Parathyroid adenoma (tissue), 2 donors: Measurements from ENCODE around the gene SCGB3A1.

Experiments used
- H2AFZ ChIP-seq: fragments of 300-600 bp; sonication (generic); one replicate; pipeline ENCODE4 v1.7.0; 2017; ENCODE audit warnings: antibody characterized with exemption, mild to moderate bottlenecking
- H3K27ac ChIP-seq: fragments of 300-600 bp; sonication (generic); one replicate; pipeline ENCODE4 v1.7.0; 2017
- H3K27me3 ChIP-seq: fragments of 300-600 bp; sonication (generic); one replicate; pipeline ENCODE4 v1.7.0; 2017; ENCODE audit warnings: low read length; ENCODE audit not compliant: control insufficient read depth, insufficient read depth
- H3K36me3 ChIP-seq: fragments of 300-600 bp; sonication (generic); one replicate; pipeline ENCODE4 v1.7.0; 2017; ENCODE audit warnings: low read length; ENCODE audit not compliant: control insufficient read depth, insufficient read depth
- H3K4me1 ChIP-seq: fragments of 300-600 bp; sonication (generic); one replicate; pipeline ENCODE4 v1.7.0; 2017; ENCODE audit warnings: control low read depth
- H3K4me2 ChIP-seq: fragments of 300-600 bp; sonication (generic); one replicate; pipeline ENCODE4 v1.7.0; 2017; ENCODE audit warnings: low read length
- H3K4me3 ChIP-seq: fragments of 300-600 bp; sonication (generic); one replicate; pipeline ENCODE4 v1.7.0; 2017; ENCODE audit warnings: low read depth, low read length
- H3K79me2 ChIP-seq: fragments of 300-600 bp; sonication (generic); one replicate; pipeline ENCODE4 v1.7.0; 2017; ENCODE audit warnings: control low read depth
- H3K9ac ChIP-seq: fragments of 300-600 bp; sonication (generic); one replicate; pipeline ENCODE4 v1.7.0; 2017; ENCODE audit warnings: mild to moderate bottlenecking
- H3K9me3 ChIP-seq: fragments of 300-600 bp; sonication (generic); one replicate; pipeline ENCODE4 v1.7.0; 2017; ENCODE audit warnings: low read length; ENCODE audit not compliant: control insufficient read depth
- CTCF ChIP-seq: fragments of 300-600 bp; sonication (generic); IDR thresholded peaks from one replicate; pipeline ENCODE4 v1.7.0; 2017; ENCODE audit warnings: antibody characterized with exemption, mild to moderate bottlenecking
- donor health status: primary hyperparathyroidism.

Gene SCGB3A1

DNA sequence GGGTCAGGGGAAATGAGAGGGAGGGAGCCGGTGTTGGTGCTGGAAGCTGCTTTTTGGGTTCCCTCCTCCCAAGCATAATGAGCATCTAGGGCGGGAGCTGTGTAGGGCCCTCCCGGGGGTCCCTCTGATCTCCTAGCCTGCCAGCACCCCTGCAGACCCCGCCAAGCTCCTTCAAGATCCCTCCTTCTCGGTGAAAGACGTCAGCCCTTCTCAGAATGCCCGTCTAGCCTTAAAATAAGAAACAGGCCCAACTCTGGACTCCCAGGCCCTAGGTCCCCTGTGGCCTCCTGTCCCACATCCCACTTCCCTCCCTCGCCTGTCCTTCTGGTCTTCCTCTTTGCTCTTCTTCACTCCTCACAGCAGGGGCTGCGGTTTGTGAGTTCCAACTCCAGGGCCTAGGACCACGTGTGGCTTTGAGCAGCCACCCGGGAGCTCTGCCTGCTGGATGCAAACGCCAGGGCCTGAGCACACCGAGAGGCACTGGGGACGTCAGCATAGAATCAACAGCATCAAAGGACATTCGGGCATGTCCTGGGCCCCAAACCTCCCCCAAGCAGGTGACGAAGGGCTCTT is 8.8 kb upstream of the SCGB3A1 start:
- TF ChIP-seq CTCF, result no peak
- H3K4me2 ChIP-seq, result no peak overlapping the region
- H3K9me3 ChIP-seq, result no peaks in the 10 kb centered on the region
- no peak overlapping the region for H3K4me3 ChIP-seq
- H3K4me1 ChIP-seq, result no peaks in the 10 kb centered on the region
- H2AFZ ChIP-seq, result no peak overlapping the region
- no peak overlapping the region for H3K27ac ChIP-seq
- H3K27me3 ChIP-seq, result no peaks in the 10 kb centered on the region
- no peaks in the 10 kb centered on the region for H3K79me2 ChIP-seq
- H3K9ac ChIP-seq, result no peak overlapping the region
- no peaks in the 10 kb centered on the region for H3K36me3 ChIP-seq

- Histone ChIP-seq H3K27me3 (no peaks in the 10 kb centered on the region), H3K4me2 (no peak overlapping the region), H3K4me3 (no peak overlapping the region), H3K27ac (no peak overlapping the region), H3K4me1 (no peaks in the 10 kb centered on the region), H3K79me2 (no peaks in the 10 kb centered on the region), H3K36me3 (no peaks in the 10 kb centered on the region), H2AFZ (no peak overlapping the region), H3K9me3 (no peaks in the 10 kb centered on the region), H3K9ac (no peak overlapping the region)
- no peak for TF ChIP-seq CTCF
These were observed 8.3 kb upstream of the SCGB3A1 start for GRCh38 chr5:180599590-180599914.

DNA sequence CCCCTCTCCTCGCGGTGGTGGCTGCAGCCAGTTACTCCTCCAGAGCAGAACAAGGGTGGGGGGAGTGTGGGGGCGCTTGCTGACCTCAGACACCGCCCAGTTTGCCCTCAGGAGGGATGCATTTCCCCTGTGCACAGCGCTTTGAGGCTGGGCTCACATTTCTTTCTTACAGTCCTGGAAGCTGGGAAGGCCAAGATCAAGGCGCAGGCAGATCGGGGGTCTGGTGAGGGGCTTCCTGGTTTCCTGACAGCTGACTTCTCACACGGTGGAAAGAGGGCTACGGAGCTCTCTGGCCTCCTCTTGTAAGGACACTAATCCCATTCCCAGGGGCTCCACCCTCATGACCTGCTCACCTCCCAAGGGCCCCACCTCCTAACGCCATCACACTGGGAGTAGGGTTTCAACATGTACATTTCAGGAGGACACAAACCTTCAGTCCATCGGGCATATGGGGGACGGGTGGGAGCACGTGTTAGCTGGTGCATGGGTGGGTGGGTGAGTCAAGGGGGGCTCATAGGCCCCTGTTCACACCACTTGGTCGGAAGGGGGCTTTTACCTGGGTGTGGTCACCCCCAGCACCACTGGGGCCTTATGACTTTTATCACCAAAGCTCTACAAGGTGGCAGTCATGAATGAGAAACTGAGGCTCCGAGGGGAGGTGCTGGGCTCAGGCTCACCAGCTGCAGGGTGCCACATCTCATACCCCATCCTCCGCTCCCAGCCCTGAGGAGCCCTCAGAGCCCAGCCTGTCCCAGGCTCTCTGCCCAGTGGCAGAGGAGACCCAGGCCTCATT is 7.7 kb upstream of the SCGB3A1 start:
- Histone ChIP-seq H3K27me3 (no peaks in the 10 kb centered on the region), H3K9ac (no peak overlapping the region)
- no peak for TF ChIP-seq CTCF

GRCh38 chr5:180598316-180598701 is 7.0 kb upstream of the SCGB3A1 start:
- Histone ChIP-seq H2AFZ (no peak overlapping the region), H3K36me3 (no peaks in the 10 kb centered on the region), H3K9me3 (no peaks in the 10 kb centered on the region), H3K27me3 (no peaks in the 10 kb centered on the region), H3K4me3 (no peak overlapping the region), H3K27ac (no peak overlapping the region), H3K4me1 (no peaks in the 10 kb centered on the region), H3K4me2 (no peak overlapping the region), H3K9ac (no peak overlapping the region), H3K79me2 (no peaks in the 10 kb centered on the region)
- no peak for TF ChIP-seq CTCF

More for the DNA sequence above, 7.7 kb upstream of the SCGB3A1 start:
- H3K4me2 ChIP-seq, result no peak overlapping the region
- H3K36me3 ChIP-seq, result no peaks in the 10 kb centered on the region
- no peak overlapping the region for H3K4me3 ChIP-seq
- H3K4me1 ChIP-seq, result no peaks in the 10 kb centered on the region
- H3K9me3 ChIP-seq, result no peaks in the 10 kb centered on the region
- H2AFZ ChIP-seq, result no peak overlapping the region
- H3K79me2 ChIP-seq, result no peaks in the 10 kb centered on the region
- H3K27ac ChIP-seq, result no peak overlapping the region
